OCI-LY7 (cell line): ENCODE measurements around the gene DZANK1. TPM values are rescaled to one million over a fixed set of nuclear protein-coding genes. Genes with fewer than 3 reads are reported as not detected.

Experiments
- BruUV-seq: library from RNA; stranded (reverse); fragments of 400-500 nt; replicated peaks from 2 replicates; lab custom pipeline; 2021; lab: Mats Ljungman, UMichigan
- CTCF ChIA-PET: fragments of 300-600 bp; sonication (Branson Sonifier 250); formaldehyde crosslinking; loops from one replicate; lab custom pipeline; 2022; ENCODE audit warnings: antibody characterized with exemption; ENCODE audit not compliant: unreplicated experiment; lab: Charles Lee
- POLR2A ChIA-PET: fragments of 300-600 bp; sonication (Branson Sonifier 250); formaldehyde crosslinking; loops from one replicate; lab custom pipeline; 2022; ENCODE audit warnings: antibody characterized with exemption; lab: Charles Lee
- DNase-seq: peaks from one replicate; pipeline ENCODE4 v3.0.0-alpha.2; 2015; ENCODE audit warnings: low spot score
- H2AFZ ChIP-seq: fragments of 200-600 bp; sonication (generic), shearing (Covaris generic); 2 replicates; pipeline ENCODE4 v1.6.1; 2014; ENCODE audit warnings: mild to moderate bottlenecking, antibody characterized with exemption, low read length, moderate library complexity
- H3K27ac ChIP-seq: fragments of 200-600 bp; sonication (generic); 2 replicates; pipeline ENCODE4 v1.5.1; 2014; ENCODE audit warnings: mixed run types, low read depth, mild to moderate bottlenecking, moderate library complexity, low read length, inconsistent platforms; ENCODE audit not compliant: poor library complexity, severe bottlenecking
- H3K36me3 ChIP-seq: fragments of 200-600 bp; sonication (generic); 2 replicates; pipeline ENCODE4 v1.6.1; 2014; ENCODE audit warnings: mild to moderate bottlenecking, antibody characterized with exemption, low read length, moderate library complexity, mixed read lengths; ENCODE audit not compliant: insufficient read depth
- H3K4me1 ChIP-seq: fragments of 200-600 bp; sonication (generic); 2 replicates; pipeline ENCODE4 v1.5.1; 2014; ENCODE audit warnings: mild to moderate bottlenecking, low read length; ENCODE audit not compliant: insufficient read depth, poor library complexity, severe bottlenecking
- H3K4me2 ChIP-seq: fragments of 200-600 bp; sonication (generic); 2 replicates; pipeline ENCODE4 v1.6.1; 2014; ENCODE audit warnings: mild to moderate bottlenecking, low read length
- H3K4me3 ChIP-seq: fragments of 200-600 bp; sonication (generic); 2 replicates; pipeline ENCODE4 v1.5.1; 2014; ENCODE audit warnings: mild to moderate bottlenecking, low read depth, low read length; ENCODE audit not compliant: poor library complexity, severe bottlenecking
- H3K79me2 ChIP-seq: fragments of 200-600 bp; sonication (generic); 2 replicates; pipeline ENCODE4 v1.6.1; 2016; ENCODE audit warnings: low read depth, mild to moderate bottlenecking, low read length, moderate library complexity, mixed read lengths; ENCODE audit not compliant: insufficient read depth
- H3K9me2 ChIP-seq: fragments of 200-600 bp; sonication (generic); 2 replicates; pipeline ENCODE4 v1.6.1; 2016; ENCODE audit warnings: mild to moderate bottlenecking, low read length, mixed read lengths; ENCODE audit not compliant: insufficient read depth
- H3K9me3 ChIP-seq: fragments of 200-600 bp; sonication (generic); 2 replicates; pipeline ENCODE4 v1.6.1; 2014; ENCODE audit warnings: mild to moderate bottlenecking, mixed run types, low read length, mixed read lengths
- H4K20me1 ChIP-seq: fragments of 200-600 bp; sonication (generic); 2 replicates; pipeline ENCODE4 v1.6.1; 2014; ENCODE audit warnings: mild to moderate bottlenecking, antibody characterized with exemption, low read length, moderate library complexity, mixed read lengths; ENCODE audit not compliant: insufficient read depth
- CTCF ChIP-seq: fragments of 200-600 bp; sonication (generic); conservative IDR thresholded peaks from 2 replicates; pipeline ENCODE4 v1.5.1; 2014; ENCODE audit warnings: mild to moderate bottlenecking, antibody characterized with exemption, low read length, moderate library complexity, mixed read lengths
- EZH2phosphoT487 ChIP-seq: fragments of 200-600 bp; sonication (generic); IDR thresholded peaks from 2 replicates; pipeline ENCODE4 v1.6.1; 2018; ENCODE audit warnings: low read depth, borderline replicate concordance, mild to moderate bottlenecking, mixed run types, antibody characterized with exemption, low read length, moderate library complexity, mixed read lengths
- intact Hi-C: fragments of 100-400 bp; cut with micrococcal nuclease; formaldehyde crosslinking; loops from one replicate; pipeline ENCODE4 v1.10.0; 2022; ENCODE audit not compliant: unreplicated experiment
- total RNA-seq, 2 experiments: library from RNA; depleted of rRNA in 1 of 2; stranded (reverse); fragments of >200 nt in 1 of 2; shearing (Covaris generic) in 1 of 2; gene quantifications; 2 replicates each; pipeline ENCODE4 v1.2.3, GENCODE V29; 2014 to 2022

The DZANK1 gene
- total RNA-seq, 2 experiments from 2014 or later: 7.9 to 18.0 TPM

- H3K9me2 ChIP-seq: no peaks in the 10 kb centered on the region
- H3K79me2 ChIP-seq: no peaks in the 10 kb centered on the region
- BruUV-seq: no TSS peak
- POLR2A ChIA-PET: interaction anchor here (0.7 to 1.0 kb wide), 2 partner anchors 21 to 30 kb away, joined by 3 to 5 read pairs; partner anchors contain the start of gene SEC23B
- no peak overlapping the region for H3K4me3 ChIP-seq
- H4K20me1 ChIP-seq: no peaks in the 10 kb centered on the region
- H3K4me1 ChIP-seq: no peaks in the 10 kb centered on the region
- no peak for DNase-seq
- no peak overlapping the region for H3K27ac ChIP-seq
- intact Hi-C loops: no loop called here
- no peak for TF ChIP-seq EZH2phosphoT487
- TF ChIP-seq CTCF: no peak
- CTCF ChIA-PET: no interaction called here
- H2AFZ ChIP-seq: no peak overlapping the region
- no peaks in the 10 kb centered on the region for H3K9me3 ChIP-seq
- H3K36me3 ChIP-seq: peaks cover 84% of the 10 kb centered on the region
- H3K4me2 ChIP-seq: no peak overlapping the region
These were observed 10.4 kb upstream of the DZANK1 start for GRCh38 chr20:18477218-18477617.

GRCh38 chr20:18466574-18466893 is 296 bp downstream of the DZANK1 start:
- peak overlapping the region; percentile 81 for H3K4me2 ChIP-seq
- no peaks in the 10 kb centered on the region for H3K9me3 ChIP-seq
- peaks cover 20% of the 10 kb centered on the region for H3K36me3 ChIP-seq
- H2AFZ ChIP-seq: peak overlapping the region; percentile 70; the same call in 1 of the 2 replicates
- H3K9me2 ChIP-seq: no peaks in the 10 kb centered on the region
- peak overlapping the region; percentile 86 for H3K4me3 ChIP-seq
- DNase-seq: no peak
- H3K4me1 ChIP-seq: peaks cover 17% of the 10 kb centered on the region
- H3K27ac ChIP-seq: no peak overlapping the region
- TSS peak; percentile 72 for BruUV-seq
- H3K79me2 ChIP-seq: peaks cover 22% of the 10 kb centered on the region
- TF ChIP-seq CTCF (no peak), EZH2phosphoT487 (no peak)
- intact Hi-C loops: loop anchor here (2.0 to 10.0 kb wide), 2 partner anchors 100 to 182 kb away; partner anchors contain the start of genes SMIM26 and ZNF133
- H4K20me1 ChIP-seq: no peaks in the 10 kb centered on the region
- ChIA-PET POLR2A (interaction anchor here (0.7 to 2.7 kb wide), 10 partner anchors 9 to 895 kb away, joined by 3 to 15 read pairs (median 3); partner anchors contain the start of genes RBBP9 and SEC23B), CTCF (interaction anchor here (0.6 kb wide), 1 partner anchor 1039 kb away, joined by 3 read pairs; no protein-coding TSS in a partner anchor)

GRCh38 chr20:18465536-18466200 is 1.2 kb downstream of the DZANK1 start:
- TF ChIP-seq CTCF (no peak), EZH2phosphoT487 (no peak)
- POLR2A ChIA-PET: interaction anchor here (0.6 to 2.7 kb wide), 8 partner anchors 10 to 641 kb away, joined by 3 to 15 read pairs (median 4); partner anchors contain the start of genes RBBP9 and SEC23B
- no TSS peak for BruUV-seq

More at GRCh38 chr20:18465536-18466200, 1.2 kb downstream of the DZANK1 start:
- peaks cover 22% of the 10 kb centered on the region for H3K79me2 ChIP-seq
- intact Hi-C loops: loop anchor here (2.0 to 10.0 kb wide), 2 partner anchors 101 to 181 kb away; partner anchors contain the start of genes SMIM26 and ZNF133
- H3K9me3 ChIP-seq: no peaks in the 10 kb centered on the region
- H4K20me1 ChIP-seq: no peaks in the 10 kb centered on the region
- H3K9me2 ChIP-seq: no peaks in the 10 kb centered on the region
- no peak overlapping the region for H3K27ac ChIP-seq
- peak overlapping the region; percentile 81 for H3K4me2 ChIP-seq
- H3K4me1 ChIP-seq: peaks cover 17% of the 10 kb centered on the region
- H3K36me3 ChIP-seq: peaks cover 11% of the 10 kb centered on the region; the same call in 1 of the 2 replicates
- H2AFZ ChIP-seq: peak overlapping the region; percentile 70; the same call in 1 of the 2 replicates
- no peak for DNase-seq
- H3K4me3 ChIP-seq: peak overlapping the region; percentile 86
- CTCF ChIA-PET: interaction anchor here (1.1 kb wide), 1 partner anchor 20 kb away, joined by 3 read pairs; no protein-coding TSS in a partner anchor
